GM19099 (cell line): ENCODE data around the gene DIP2C.

ENCODE experiments used
- POLR2A ChIP-seq: IDR thresholded peaks from 3 replicates; pipeline ENCODE4 v1.6.1; 2011; ENCODE audit warnings: low read depth; ENCODE audit not compliant: insufficient read length; ENCODE audit errors: extremely low read depth

DIP2C gene

DNA sequence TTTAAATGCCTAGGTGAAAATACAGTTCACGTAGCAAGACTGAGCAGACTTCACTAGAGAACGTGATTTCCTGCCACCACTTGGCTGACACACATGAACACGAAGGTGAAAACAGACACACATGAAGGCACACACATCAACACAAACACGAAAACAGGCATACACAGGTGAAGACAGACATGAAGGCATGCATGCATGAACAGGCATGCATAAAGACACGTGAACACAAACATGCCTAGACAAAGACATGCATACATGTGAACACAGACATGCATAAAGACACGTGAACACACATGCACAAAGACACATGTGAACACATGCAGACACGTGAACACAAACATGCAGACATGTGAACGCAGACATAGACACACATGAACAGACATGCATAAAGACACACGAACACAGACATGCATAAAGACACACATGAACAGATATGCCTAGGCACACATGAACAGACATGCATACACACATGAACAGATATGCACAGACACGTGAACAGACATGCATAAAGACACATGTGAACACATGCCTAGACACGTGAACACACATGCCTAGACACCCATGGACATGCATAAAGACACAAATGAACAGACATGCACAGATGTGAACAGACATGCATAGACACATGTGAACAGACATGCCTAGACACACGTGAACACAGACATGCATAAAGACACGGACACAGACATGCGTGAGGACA is 311.1 kb downstream of the DIP2C start:
- TF ChIP-seq POLR2A, result no peak

DNA sequence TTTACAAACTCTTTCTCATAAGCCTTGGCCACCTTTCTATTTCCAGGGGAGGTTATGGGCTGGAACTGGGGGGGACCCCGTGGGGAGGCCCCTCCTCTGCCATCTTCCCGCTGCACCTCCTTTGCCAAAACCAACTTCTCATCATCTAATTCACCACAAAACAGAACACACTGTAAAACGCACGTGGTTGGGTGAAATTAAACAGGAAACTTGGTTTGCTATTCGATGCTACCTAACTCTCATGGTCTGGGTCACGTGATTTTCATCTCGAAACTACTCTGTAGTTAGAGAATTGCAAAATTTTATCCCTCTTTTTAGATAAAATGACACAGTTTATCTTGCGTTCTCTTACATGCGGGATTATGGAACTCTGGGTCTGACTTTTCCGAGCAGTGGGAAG is 312.2 kb downstream of the DIP2C start:
- TF ChIP-seq POLR2A, result no peak

DNA sequence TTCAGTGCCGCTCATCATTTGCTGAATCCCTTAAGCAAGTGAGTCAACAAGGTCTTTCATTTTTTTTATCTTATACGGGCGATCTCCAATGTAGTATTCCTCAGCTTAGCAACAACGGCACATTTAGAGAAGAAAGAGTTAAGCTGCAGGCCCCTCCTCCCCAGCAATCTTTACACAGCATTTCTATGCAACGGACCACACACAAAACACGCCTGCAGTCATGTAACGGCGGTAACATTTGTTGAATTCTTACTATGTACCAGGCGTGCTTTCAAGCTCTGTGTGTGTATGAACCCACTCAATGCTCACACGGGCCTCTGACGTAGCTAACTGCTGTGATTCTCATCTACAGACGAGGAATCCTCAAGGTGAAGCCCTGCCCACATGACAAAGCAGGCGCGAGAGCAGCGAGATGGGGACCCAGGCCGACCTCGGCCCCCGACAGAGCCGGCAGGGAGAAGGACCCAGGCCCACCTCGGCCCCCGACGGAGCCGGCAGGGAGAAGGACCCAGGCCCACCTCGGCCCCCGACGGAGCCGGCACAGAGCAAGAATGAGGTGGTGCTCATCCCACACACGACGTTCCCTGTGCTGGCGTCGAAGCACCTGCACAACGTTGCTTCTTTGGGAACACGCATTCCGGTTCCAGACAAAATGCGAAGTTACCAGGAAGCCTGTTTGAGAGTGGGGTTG is 313.5 kb downstream of the DIP2C start:
- TF ChIP-seq POLR2A, result no peak

DNA sequence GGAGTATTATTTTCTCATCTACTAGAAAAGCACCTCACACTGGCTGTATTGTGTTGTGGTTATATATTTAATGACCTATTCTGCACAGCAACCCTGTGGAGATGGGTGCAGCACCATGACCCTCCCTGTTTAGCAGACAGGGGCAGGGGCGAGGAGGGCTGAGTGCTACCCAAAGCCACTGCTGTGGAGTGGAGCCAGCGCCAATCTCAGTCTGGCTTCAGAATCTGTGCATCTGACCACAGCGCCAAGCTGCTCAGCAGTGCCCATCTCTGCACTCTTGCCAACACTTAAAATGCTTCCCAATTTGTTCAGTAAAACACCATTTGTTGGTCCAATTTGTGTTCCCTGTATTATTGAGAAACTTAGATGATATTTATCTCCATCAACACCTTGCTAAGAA is 315.1 kb downstream of the DIP2C start:
- TF ChIP-seq POLR2A, result no peak

DNA sequence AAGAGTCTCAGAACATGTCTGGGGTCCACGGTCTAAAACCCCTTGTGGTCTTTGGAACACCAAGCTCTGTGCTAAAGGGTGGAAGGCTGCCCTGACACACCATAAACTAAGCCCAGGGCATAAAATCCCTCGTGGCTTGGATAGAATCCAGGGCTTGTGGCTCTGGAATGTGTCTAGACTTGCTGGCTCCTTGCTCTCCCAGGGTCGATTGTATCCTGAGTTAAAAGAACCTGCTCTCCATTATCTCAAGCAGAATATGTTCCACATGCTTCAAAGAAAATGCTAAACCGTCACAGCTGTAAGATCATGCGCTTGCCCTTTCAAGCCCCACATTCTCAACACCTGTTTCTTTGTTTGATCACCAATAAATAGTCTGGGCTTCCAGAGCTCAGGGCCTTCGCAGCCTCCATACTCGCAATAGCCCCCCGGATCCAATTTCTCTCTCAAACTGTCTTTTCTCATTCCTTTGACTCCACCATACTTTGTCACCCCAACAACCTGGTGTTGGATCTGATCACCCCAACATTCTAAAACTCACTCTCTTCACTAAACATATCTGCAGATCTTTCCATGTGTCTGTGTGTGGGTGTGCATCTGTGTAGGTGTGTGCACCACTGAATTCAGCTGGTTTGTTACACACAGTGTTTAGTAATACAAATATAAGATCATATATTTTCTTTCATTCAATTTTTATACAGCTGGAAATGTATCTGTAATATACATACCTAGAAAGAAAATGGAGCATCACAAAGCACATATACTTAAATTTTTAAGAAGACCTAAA is 315.8 kb downstream of the DIP2C start:
- TF ChIP-seq POLR2A, result no peak

DNA sequence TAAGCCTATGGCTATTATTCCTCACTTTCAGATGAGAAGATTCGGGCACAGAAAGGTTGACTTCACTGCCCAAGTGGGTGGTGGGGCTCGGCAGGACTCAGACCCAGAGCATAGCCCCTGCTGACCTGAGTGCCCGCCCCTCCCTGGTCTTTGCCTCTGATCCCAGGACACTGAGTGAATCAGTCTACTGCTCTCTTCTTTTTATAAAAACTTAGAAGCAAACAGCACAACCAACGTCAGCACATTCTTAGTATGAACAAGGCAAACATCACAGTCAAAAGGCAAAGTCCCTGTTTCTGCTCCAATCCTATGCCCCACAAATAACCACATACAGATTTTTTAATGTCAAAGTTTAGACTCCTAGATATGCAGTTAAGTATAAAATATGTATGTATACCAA is 316.5 kb downstream of the DIP2C start:
- no peak for TF ChIP-seq POLR2A

DNA sequence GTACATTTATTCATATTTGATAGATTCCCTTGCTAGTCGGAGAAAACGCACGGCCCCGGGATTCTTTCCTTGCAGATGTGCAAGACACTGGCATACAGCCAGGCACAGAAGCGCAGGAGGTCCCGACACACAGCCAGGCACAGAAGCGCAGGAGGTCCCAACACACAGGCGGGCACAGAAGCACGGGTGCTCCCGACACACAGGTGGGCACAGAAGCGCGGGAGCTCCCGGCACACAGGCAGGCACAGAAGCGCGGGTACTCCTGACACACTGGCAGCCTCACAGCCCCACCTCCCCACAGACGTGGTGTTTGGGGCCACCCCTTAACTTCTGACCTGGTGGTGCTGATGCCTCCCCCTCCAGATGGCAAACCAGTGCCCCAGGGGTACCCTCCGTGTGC is 316.9 kb downstream of the DIP2C start:
- TF ChIP-seq POLR2A, result no peak

DNA sequence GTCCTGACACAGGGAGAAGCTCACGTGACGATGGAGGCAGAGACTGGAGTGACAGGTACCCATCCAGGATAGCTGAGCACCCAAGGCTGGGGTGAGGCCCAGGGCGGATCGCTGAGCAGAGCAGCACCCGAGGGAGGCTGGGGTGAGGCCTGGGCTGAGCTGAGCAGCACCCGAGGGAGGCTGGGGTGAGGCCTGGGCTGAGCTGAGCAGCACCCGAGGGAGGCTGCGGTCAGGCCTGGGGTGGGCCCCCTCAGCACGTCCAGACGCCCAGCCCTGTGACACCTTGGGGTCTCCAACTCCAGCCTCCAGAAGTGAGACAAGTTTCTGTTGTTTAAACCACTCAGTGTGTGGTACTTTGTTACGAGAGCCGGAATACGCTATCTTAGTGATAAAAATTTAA is 318.0 kb downstream of the DIP2C start:
- TF ChIP-seq POLR2A, result no peak

DNA sequence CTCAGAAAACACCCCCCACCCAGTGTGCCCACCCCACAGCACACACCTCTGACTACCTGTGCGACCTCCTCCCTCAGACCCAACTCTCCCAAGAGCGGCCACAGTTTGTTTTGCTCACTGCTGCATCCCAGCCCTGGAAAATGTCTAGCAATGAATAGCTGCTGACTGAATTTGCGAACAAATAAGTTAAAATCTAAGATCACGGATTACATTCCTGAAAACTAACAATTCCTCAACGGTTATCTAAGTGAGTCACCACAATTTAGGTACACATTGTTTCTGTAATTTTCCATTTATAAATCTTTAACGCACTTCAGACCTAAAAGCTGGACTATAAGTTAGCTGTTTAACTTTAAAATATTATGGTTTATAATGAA is 319.0 kb downstream of the DIP2C start:
- TF ChIP-seq POLR2A, result no peak

DNA sequence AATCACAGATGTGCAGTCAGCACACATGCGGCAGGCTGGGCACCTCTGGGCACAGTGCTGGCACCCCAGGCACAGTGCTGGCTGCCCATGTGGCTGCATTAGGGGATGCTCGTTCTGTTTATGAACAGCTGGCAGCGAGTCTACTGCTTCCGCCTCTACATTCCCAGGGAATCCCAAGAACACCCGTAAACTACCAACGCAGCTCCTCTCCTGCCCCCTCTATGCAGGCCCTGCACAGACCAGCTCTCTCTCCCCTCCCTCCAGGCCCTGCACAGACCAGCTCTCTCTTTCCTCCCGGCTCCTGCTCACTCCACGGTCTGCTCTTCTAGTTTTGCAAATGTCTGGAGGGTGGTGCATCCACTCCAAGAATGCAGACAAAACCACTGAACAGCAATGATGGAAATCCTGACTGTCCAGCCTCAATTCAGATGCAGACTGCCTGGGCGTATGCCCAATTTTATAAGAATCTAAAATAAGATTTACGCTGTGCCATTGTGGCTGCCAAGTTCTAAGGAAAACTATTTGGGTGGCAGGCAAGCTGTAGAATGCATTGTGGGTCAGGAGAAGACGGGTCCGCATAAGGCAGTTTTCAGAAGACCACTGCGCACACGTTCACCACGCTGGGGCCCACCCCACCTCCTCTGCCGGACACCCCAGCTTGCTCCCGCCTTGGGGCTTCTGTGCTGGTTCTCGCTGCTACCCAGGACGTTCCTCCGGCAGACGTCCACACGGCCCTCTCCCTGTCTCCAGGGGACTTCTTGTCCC is 319.6 kb downstream of the DIP2C start:
- TF ChIP-seq POLR2A, result no peak

DNA sequence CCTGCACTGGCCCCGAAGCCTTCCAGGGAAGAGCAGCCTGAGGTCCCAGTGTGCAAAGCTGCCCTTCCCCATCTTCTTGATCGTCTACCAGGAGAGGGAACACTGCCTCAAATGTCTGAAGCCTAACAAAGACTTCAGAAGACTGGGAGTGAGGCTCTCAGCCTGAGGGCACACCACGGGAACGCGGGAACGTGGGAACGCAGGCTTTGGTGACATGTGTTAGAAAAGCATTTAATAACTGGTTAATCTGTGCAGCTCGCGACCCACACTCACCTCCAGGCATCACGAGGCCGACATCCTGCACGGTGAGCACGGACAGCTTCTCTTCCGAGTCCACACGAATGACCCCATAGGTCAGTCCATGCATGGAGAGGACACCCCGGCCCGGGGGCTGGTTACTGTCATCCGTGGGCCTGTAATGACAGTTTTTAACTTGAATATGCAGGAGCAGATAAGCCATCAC is 320.2 kb downstream of the DIP2C start:
- no peak for TF ChIP-seq POLR2A

DNA sequence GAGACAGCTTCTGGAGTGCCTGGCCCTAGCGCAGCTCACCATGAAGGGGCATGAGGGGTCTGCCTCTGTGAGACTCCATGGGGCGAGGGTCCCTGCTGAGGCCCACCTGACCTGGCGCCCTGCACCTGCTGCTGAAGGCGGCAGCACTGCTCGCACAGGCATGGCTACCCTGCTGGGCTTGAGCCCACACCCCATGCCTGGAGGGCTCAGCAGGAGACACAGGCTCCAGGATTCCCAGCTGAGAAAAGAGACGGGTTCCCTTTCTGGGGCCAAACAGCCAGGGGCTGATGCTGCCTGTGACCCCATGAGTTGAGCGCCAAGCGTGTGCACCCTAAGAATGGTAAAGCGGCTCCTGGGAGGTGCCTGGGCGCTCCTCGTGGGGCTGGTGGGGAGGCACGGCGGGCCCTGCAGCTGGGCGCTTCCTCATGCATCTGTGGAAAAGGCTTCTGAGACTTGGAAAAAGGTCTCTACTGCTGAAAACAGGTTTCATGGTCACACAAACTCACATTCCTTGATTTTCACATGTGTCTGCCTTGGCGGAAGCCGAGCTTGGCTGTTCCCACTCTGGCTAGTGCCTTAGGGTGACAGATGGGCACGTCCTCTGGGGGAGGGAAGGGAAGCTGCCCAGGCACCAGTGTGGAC is 320.8 kb downstream of the DIP2C start:
- no peak for TF ChIP-seq POLR2A

DNA sequence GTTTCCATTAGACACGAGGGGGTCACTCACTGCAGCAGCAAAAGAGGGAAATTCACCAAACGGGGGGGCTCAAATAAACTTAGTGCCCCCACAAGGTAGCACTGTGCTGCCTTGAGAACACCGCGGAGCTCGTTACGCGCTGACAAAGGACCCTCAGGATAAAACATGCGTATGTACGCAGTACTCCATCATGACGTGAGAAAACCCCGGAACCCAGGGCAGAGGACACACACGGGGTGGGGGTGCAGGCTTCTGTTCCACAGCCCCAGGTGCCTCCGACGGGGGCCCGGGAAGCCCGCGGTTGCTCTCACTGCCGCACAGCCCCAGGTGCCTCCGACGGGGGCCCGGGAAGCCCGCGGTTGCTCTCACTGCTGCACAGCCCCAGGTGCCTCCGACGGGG is 321.8 kb downstream of the DIP2C start:
- no peak for TF ChIP-seq POLR2A

DNA sequence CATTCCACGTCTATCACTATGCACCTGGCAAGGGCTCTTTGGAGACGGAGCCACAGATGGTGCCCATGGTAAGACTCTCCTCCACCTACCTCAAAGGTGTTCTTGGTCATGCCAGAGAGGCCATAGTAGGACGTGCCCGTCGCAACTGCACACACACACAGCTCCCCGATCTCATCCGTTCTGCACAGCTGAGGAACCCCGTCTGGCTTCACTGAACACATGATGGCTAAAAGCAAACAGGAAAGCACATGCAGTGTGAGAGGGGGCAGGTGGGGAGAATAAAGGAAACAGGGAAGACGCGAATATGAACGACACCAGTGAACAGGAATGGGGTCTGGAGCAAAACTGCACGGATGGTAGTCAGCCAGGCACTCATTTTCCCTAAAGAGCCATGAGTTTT is 323.3 kb downstream of the DIP2C start:
- no peak for TF ChIP-seq POLR2A
